ENCODE data around the gene KRTAP5-3.

KRTAP5-3 gene

GRCh38 chr11:1642288-1643145, 34.3 kb upstream of the KRTAP5-3 start:
- no peak for DNase-seq

GRCh38 chr11:1641096-1641495, 32.8 kb upstream of the KRTAP5-3 start:
- no peak for DNase-seq

- peak; percentile 38 for DNase-seq
Measured at GRCh38 chr11:1640076-1640946, 32.0 kb upstream of the KRTAP5-3 start.

- no peak for DNase-seq
Measured at GRCh38 chr11:1639666-1640065, 31.4 kb upstream of the KRTAP5-3 start.

- peak; percentile 26 for DNase-seq
Measured at GRCh38 chr11:1639102-1639620, 30.9 kb upstream of the KRTAP5-3 start.

GRCh38 chr11:1638344-1638743, 30.1 kb upstream of the KRTAP5-3 start:
- no peak for DNase-seq

GRCh38 chr11:1637628-1638027, 29.4 kb upstream of the KRTAP5-3 start:
- no peak for DNase-seq

- DNase-seq = no peak
Measured at GRCh38 chr11:1636291-1636950, 28.2 kb upstream of the KRTAP5-3 start.

- DNase-seq = no peak
Measured at GRCh38 chr11:1633864-1634263, 25.6 kb upstream of the KRTAP5-3 start.

- DNase-seq = no peak
Measured at GRCh38 chr11:1632053-1632714, 23.9 kb upstream of the KRTAP5-3 start.

GRCh38 chr11:1631066-1631568, 22.9 kb upstream of the KRTAP5-3 start:
- no peak for DNase-seq

- DNase-seq = no peak
Measured at GRCh38 chr11:1630271-1630670, 22.0 kb upstream of the KRTAP5-3 start.

- no peak for DNase-seq
Measured at GRCh38 chr11:1629326-1630185, 21.3 kb upstream of the KRTAP5-3 start, which contains the start of gene KRTAP5-5. Gene KRTAP5-5 (plus strand): TSS chr11:1629775. CDS start chr11:1629841, 66 bp downstream.

GRCh38 chr11:1628506-1629325, 20.5 kb upstream of the KRTAP5-3 start:
- DNase-seq = peak; percentile 71

- no peak for DNase-seq
Measured at GRCh38 chr11:1625541-1625940, 17.3 kb upstream of the KRTAP5-3 start.

GRCh38 chr11:1624621-1625020, 16.4 kb upstream of the KRTAP5-3 start:
- no peak for DNase-seq

GRCh38 chr11:1623716-1624115, 15.5 kb upstream of the KRTAP5-3 start:
- DNase-seq = no peak

- no peak for DNase-seq
Measured at GRCh38 chr11:1622086-1622485, 13.8 kb upstream of the KRTAP5-3 start, which contains the start of gene KRTAP5-4. Gene KRTAP5-4 (minus strand): TSS chr11:1622138. CDS start chr11:1622093, 45 bp downstream.

GRCh38 chr11:1619449-1619848, 11.2 kb upstream of the KRTAP5-3 start:
- DNase-seq = no peak

- DNase-seq = no peak
Measured at GRCh38 chr11:1618231-1618630, 10.0 kb upstream of the KRTAP5-3 start.
